OCI-LY1 (cell line): ENCODE measurements around the gene GJC1.
"Not testable (repeated sequence)": the region's sequence is repeated elsewhere in the genome, so short reads cannot be mapped to it uniquely, and the experiment has no call there.

Experiments
- H2AFZ ChIP-seq: fragments of 200-600 bp; sonication (generic), shearing (Covaris generic); 2 replicates; pipeline ENCODE4 v1.6.0; 2014; ENCODE audit warnings: antibody characterized with exemption, mild to moderate bottlenecking, low read length
- H3F3A ChIP-seq: fragments of 200-600 bp; sonication (generic), shearing (Covaris generic); 2 replicates; pipeline ENCODE4 v1.6.0; 2014; ENCODE audit warnings: mild to moderate bottlenecking, antibody characterized with exemption, low read length, moderate library complexity; ENCODE audit not compliant: insufficient read depth
- H3K27ac ChIP-seq: fragments of 200-600 bp; sonication (generic); 2 replicates; pipeline ENCODE4 v1.5.1; 2014; ENCODE audit warnings: low read length, mixed run types, mild to moderate bottlenecking, low read depth; ENCODE audit not compliant: poor library complexity, severe bottlenecking
- H3K27me3 ChIP-seq: fragments of 200-600 bp; sonication (generic); 2 replicates; pipeline ENCODE4 v1.6.0; 2014; ENCODE audit warnings: antibody characterized with exemption, mild to moderate bottlenecking, low read length, moderate library complexity; ENCODE audit not compliant: insufficient read depth
- H3K36me3 ChIP-seq: fragments of 200-600 bp; sonication (generic); 2 replicates; pipeline ENCODE4 v1.6.1; 2014; ENCODE audit warnings: mild to moderate bottlenecking, antibody characterized with exemption, low read length, moderate library complexity, mixed read lengths; ENCODE audit not compliant: insufficient read depth
- H3K4me1 ChIP-seq: fragments of 200-600 bp; sonication (generic); 2 replicates; pipeline ENCODE4 v1.5.1; 2014; ENCODE audit warnings: mild to moderate bottlenecking, low read length, moderate library complexity; ENCODE audit not compliant: insufficient read depth, severe bottlenecking
- H3K4me2 ChIP-seq: fragments of 200-600 bp; sonication (generic), shearing (Covaris generic); 2 replicates; pipeline ENCODE4 v1.6.1; 2014; ENCODE audit warnings: low read length
- H3K4me3 ChIP-seq: fragments of 200-600 bp; sonication (generic); 2 replicates; pipeline ENCODE4 v1.5.1; 2014; ENCODE audit warnings: low read length, low read depth, mild to moderate bottlenecking, mixed read lengths; ENCODE audit not compliant: poor library complexity, severe bottlenecking
- H3K79me2 ChIP-seq: fragments of 200-600 bp; shearing (Covaris generic); 2 replicates; pipeline ENCODE4 v1.6.1; 2016; ENCODE audit warnings: mixed run types, low read length, mixed read lengths; ENCODE audit not compliant: insufficient read depth
- H3K9ac ChIP-seq: fragments of 200-600 bp; sonication (generic), shearing (Covaris generic); 2 replicates; pipeline ENCODE4 v1.6.1; 2014; ENCODE audit warnings: mild to moderate bottlenecking, low read length, mixed read lengths
- H3K9me2 ChIP-seq: fragments of 200-600 bp; sonication (generic), shearing (Covaris generic); 2 replicates; pipeline ENCODE4 v1.6.1; 2014; ENCODE audit warnings: low read depth, mild to moderate bottlenecking, low read length, mixed read lengths
- H3K9me3 ChIP-seq: fragments of 200-600 bp; shearing (Covaris generic); 2 replicates; pipeline ENCODE4 v1.6.1; 2014; ENCODE audit warnings: low read length, mixed read lengths
- H4K20me1 ChIP-seq: fragments of 200-600 bp; sonication (generic), shearing (Covaris generic); 2 replicates; pipeline ENCODE4 v1.6.0; 2016; ENCODE audit warnings: mild to moderate bottlenecking, low read length; ENCODE audit not compliant: insufficient read depth
- CTCF ChIP-seq: fragments of 200-600 bp; sonication (generic), shearing (Covaris generic); IDR thresholded peaks from 2 replicates; pipeline ENCODE4 v1.5.1; 2017; ENCODE audit warnings: mild to moderate bottlenecking, antibody characterized with exemption, low read length, moderate library complexity, mixed read lengths
- EZH2 ChIP-seq: fragments of 200-600 bp; sonication (generic), shearing (Covaris generic); IDR thresholded peaks from 2 replicates; pipeline ENCODE4 v1.8.0; 2017; ENCODE audit warnings: borderline replicate concordance, mixed run types, mild to moderate bottlenecking, antibody characterized with exemption, low read length, moderate library complexity, mixed read lengths

The GJC1 gene

DNA sequence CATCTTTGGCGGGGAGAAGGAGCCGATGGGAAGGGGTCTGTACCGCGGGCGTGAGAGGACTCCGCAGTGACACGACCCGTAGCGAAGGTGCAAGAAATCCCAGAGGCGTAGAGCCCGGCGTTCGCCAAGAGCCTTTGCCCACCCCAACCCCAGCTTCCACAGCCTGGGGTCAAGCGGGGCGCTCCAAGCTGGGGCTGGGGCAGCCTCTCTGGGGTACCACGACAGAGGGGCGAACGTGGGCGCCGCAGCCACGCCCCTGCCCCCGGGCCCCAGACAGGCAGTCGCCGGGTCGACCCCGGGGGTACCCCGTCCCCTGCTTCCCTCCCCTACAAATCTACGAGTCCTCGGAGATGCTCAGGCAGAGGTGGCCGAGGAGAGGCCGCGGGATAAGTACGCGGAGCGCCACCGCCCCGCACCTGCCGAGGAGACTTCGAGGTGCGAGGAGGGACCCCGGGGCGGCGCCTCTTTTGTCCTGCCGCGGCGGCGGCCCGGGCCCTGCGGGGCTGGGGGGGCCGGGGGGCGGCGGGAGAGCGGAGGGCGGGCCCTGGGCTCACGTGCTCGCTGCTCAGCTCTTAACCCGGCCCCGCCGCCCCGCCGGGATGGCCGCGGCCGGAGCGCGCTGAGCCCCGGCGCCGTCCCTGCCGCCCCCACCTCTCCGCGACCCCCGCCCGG is 71.5 kb downstream of the GJC1 start, which contains the start of gene ADAM11:
Gene ADAM11, plus strand, starts transcription at position 575 of the 672 bp plus-strand sequence. CDS start 212 bp downstream, outside the sequence.
- Histone ChIP-seq H3K27me3 (peaks cover 16% of the 10 kb centered on the region), H3K4me2 (peak within 1 kb of the TSS; percentile 78), H4K20me1 (no peaks in the 10 kb centered on the region), H3K4me1 (peaks cover 6% of the 10 kb centered on the region), H3K36me3 (no peaks in the 10 kb centered on the region), H3K9me2 (no peaks in the 10 kb centered on the region), H3K27ac (no peak within 1 kb of the TSS), H3K9ac (peak within 1 kb of the TSS; percentile 43; the same call in 1 of the 2 replicates), H3K4me3 (peak within 1 kb of the TSS; percentile 60), H3K9me3 (no peaks in the 10 kb centered on the region), H3K79me2 (no peaks in the 10 kb centered on the region), H3F3A (no peaks in the 10 kb centered on the region), H2AFZ (no peak within 1 kb of the TSS)
- TF ChIP-seq CTCF (no peak), EZH2 (no peak)

GRCh38 chr17:44757918-44758413 is 72.1 kb downstream of the GJC1 start:
- no peak overlapping the region for H3K9ac ChIP-seq
- no peaks in the 10 kb centered on the region for H3K9me2 ChIP-seq
- no peak overlapping the region for H3K4me2 ChIP-seq
- no peaks in the 10 kb centered on the region for H3K36me3 ChIP-seq
- H3F3A ChIP-seq: no peaks in the 10 kb centered on the region
- H4K20me1 ChIP-seq: no peaks in the 10 kb centered on the region
- TF ChIP-seq CTCF: no peak
- TF ChIP-seq EZH2: no peak
- peaks cover 16% of the 10 kb centered on the region for H3K27me3 ChIP-seq
- H2AFZ ChIP-seq: no peak overlapping the region
- peaks cover 6% of the 10 kb centered on the region for H3K4me1 ChIP-seq
- no peak overlapping the region for H3K27ac ChIP-seq
- no peak overlapping the region for H3K4me3 ChIP-seq
- no peaks in the 10 kb centered on the region for H3K79me2 ChIP-seq
- H3K9me3 ChIP-seq: no peaks in the 10 kb centered on the region

- Histone ChIP-seq H3K4me3 (no peak overlapping the region), H3K4me1 (peaks cover 6% of the 10 kb centered on the region), H3K27ac (no peak overlapping the region), H3K4me2 (no peak overlapping the region), H3K9me3 (no peaks in the 10 kb centered on the region), H3K9ac (no peak overlapping the region), H3K79me2 (no peaks in the 10 kb centered on the region), H3K36me3 (no peaks in the 10 kb centered on the region), H4K20me1 (no peaks in the 10 kb centered on the region), H3F3A (no peaks in the 10 kb centered on the region), H3K9me2 (no peaks in the 10 kb centered on the region), H2AFZ (no peak overlapping the region), H3K27me3 (peaks cover 16% of the 10 kb centered on the region)
- TF ChIP-seq CTCF: no peak
- TF ChIP-seq EZH2: no peak
Observed at GRCh38 chr17:44757045-44757917, 72.8 kb downstream of the GJC1 start.

GRCh38 chr17:44755180-44755579 is 74.9 kb downstream of the GJC1 start:
- not testable (repeated sequence) for H3K9me2 ChIP-seq, H3K27ac ChIP-seq, H3K36me3 ChIP-seq, H3K4me2 ChIP-seq, H3K4me1 ChIP-seq, H2AFZ ChIP-seq, H4K20me1 ChIP-seq, H3K4me3 ChIP-seq, H3F3A ChIP-seq, H3K9me3 ChIP-seq, H3K9ac ChIP-seq, H3K79me2 ChIP-seq
- peaks cover 14% of the 10 kb centered on the region for H3K27me3 ChIP-seq
